ENCODE measurements around the gene MEAF6.

MEAF6 gene

GRCh38 chr1:37493336-37494098, 21.0 kb downstream of the MEAF6 start:
- Histone ChIP-seq H3K36me3 (ENCODE audit: control insufficient read depth, insufficient read depth, low read length) (peaks cover 5% of the 10 kb centered on the region), H3K27me3 (replicated peaks; ENCODE audit: control insufficient read depth, insufficient read depth, low read length) (no peaks in the 10 kb centered on the region), H3K4me3 (replicated peaks; ENCODE audit: low read depth, low read length) (no peak overlapping the region)
- no peak for DNase-seq (ENCODE audit: extremely low read depth, insufficient read length)
- TF ChIP-seq CTCF (IDR thresholded peaks at IDR 0.05; ENCODE audit: insufficient read depth, low read length, poor library complexity, severe bottlenecking), result no peak

- TF ChIP-seq CTCF (IDR thresholded peaks at IDR 0.05; ENCODE audit: insufficient read depth, low read length, poor library complexity, severe bottlenecking), result no peak
- H3K36me3 ChIP-seq (ENCODE audit: control insufficient read depth, insufficient read depth, low read length), result peaks cover 15% of the 10 kb centered on the region
- DNase-seq (ENCODE audit: extremely low read depth, insufficient read length), result no peak
- no peaks in the 10 kb centered on the region for H3K27me3 ChIP-seq (replicated peaks; ENCODE audit: control insufficient read depth, insufficient read depth, low read length)
- no peak overlapping the region for H3K4me3 ChIP-seq (replicated peaks; ENCODE audit: low read depth, low read length)
Measured at GRCh38 chr1:37487619-37487984, 27.0 kb downstream of the MEAF6 start.

GRCh38 chr1:37486680-37487618, 27.6 kb downstream of the MEAF6 start:
- H3K27me3 ChIP-seq (replicated peaks; ENCODE audit: control insufficient read depth, insufficient read depth, low read length), result no peaks in the 10 kb centered on the region
- DNase-seq (ENCODE audit: extremely low read depth, insufficient read length), result no peak
- H3K4me3 ChIP-seq (replicated peaks; ENCODE audit: low read depth, low read length), result no peak overlapping the region
- peaks cover 22% of the 10 kb centered on the region for H3K36me3 ChIP-seq (ENCODE audit: control insufficient read depth, insufficient read depth, low read length)
- TF ChIP-seq CTCF (IDR thresholded peaks at IDR 0.05; ENCODE audit: insufficient read depth, low read length, poor library complexity, severe bottlenecking), result peak; percentile 99

- no peak for DNase-seq (ENCODE audit: extremely low read depth, insufficient read length)
- peaks cover 30% of the 10 kb centered on the region for H3K36me3 ChIP-seq (ENCODE audit: control insufficient read depth, insufficient read depth, low read length)
- no peak for TF ChIP-seq CTCF (IDR thresholded peaks at IDR 0.05; ENCODE audit: insufficient read depth, low read length, poor library complexity, severe bottlenecking)
- no peaks in the 10 kb centered on the region for H3K27me3 ChIP-seq (replicated peaks; ENCODE audit: control insufficient read depth, insufficient read depth, low read length)
- H3K4me3 ChIP-seq (replicated peaks; ENCODE audit: low read depth, low read length), result no peak overlapping the region
Measured at GRCh38 chr1:37485902-37486679, 28.5 kb downstream of the MEAF6 start.

GRCh38 chr1:37484325-37485051, 30.1 kb downstream of the MEAF6 start:
- no peak for TF ChIP-seq CTCF (IDR thresholded peaks at IDR 0.05; ENCODE audit: insufficient read depth, low read length, poor library complexity, severe bottlenecking)
- DNase-seq (ENCODE audit: extremely low read depth, insufficient read length), result no peak
- H3K36me3 ChIP-seq (ENCODE audit: control insufficient read depth, insufficient read depth, low read length), result peaks cover 42% of the 10 kb centered on the region
- no peak overlapping the region for H3K4me3 ChIP-seq (replicated peaks; ENCODE audit: low read depth, low read length)
- no peaks in the 10 kb centered on the region for H3K27me3 ChIP-seq (replicated peaks; ENCODE audit: control insufficient read depth, insufficient read depth, low read length)
